ENCODE measurements around the gene QRSL1. TPM values are rescaled to one million over a fixed set of nuclear protein-coding genes. Genes with fewer than 3 reads are reported as not detected.
A peak's percentile ranks its signal among the peaks of the same experiment; 100 is the strongest.

Gene QRSL1
- total and polyA plus RNA-seq, 2 experiments from 2014 or later = 7.8 to 9.7 TPM

DNA sequence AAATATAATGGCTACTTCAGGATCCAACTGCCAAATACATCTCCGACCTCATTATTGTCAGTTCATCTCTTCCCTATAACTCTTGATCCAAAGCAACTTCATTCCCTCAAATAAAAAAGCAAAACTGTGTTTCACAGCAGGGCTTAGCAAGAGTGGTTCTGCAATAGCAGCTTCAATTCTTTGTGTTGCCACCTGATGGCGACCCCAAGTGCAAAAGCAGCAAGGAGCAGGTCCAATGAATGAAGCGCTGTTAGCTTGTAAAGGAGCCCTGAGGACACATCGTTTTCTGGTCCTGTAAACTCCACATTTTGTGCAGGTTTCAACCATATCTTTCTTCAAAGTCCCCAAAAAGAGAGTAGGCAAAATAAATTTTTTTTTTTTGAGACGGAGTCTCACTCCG lies 19.7 kb upstream of the QRSL1 start:
- H3F3A ChIP-seq (ENCODE audit: insufficient read depth) = no peaks in the 10 kb centered on the region
- H3K4me2 ChIP-seq (ENCODE audit: unreplicated experiment) = no peak overlapping the region
- H2AFZ ChIP-seq = no peak overlapping the region
- no peaks in the 10 kb centered on the region for H4K20me1 ChIP-seq (ENCODE audit: insufficient read depth)
- H3K9me2 ChIP-seq (ENCODE audit: insufficient read depth) = no peaks in the 10 kb centered on the region
- H3K4me3 ChIP-seq = no peak overlapping the region
- in situ Hi-C loops (cut with MboI) = no loop called here
- no peak overlapping the region for H3K27ac ChIP-seq
- WGBS, 2 experiments (ENCODE audit: low coverage in 1 of 2, low lambda C conversion rate in 2 of 2, missing lambda C conversion rate in 2 of 2) = 77 to 81% methylated on average over 6 of the region's 6 CpGs
- peak; percentile 32 for DNase-seq
- no peaks in the 10 kb centered on the region for H3K27me3 ChIP-seq (replicated peaks; ENCODE audit: insufficient read depth)
- no peaks in the 10 kb centered on the region for H3K36me3 ChIP-seq (ENCODE audit: low read depth)
- no peaks in the 10 kb centered on the region for H3K9me3 ChIP-seq (ENCODE audit: low read depth)
- H3K4me1 ChIP-seq (ENCODE audit: insufficient read depth) = no peaks in the 10 kb centered on the region
- no peak for TF ChIP-seq EZH2phosphoT487 (IDR thresholded peaks at IDR 0.05; ENCODE audit: insufficient read depth, low read depth)
- no peak for TF ChIP-seq EZH2 (IDR thresholded peaks at IDR 0.05; ENCODE audit: insufficient read depth, poor library complexity, severe bottlenecking)
- no peaks in the 10 kb centered on the region for H3K79me2 ChIP-seq (ENCODE audit: insufficient read depth)
- H3K9ac ChIP-seq = no peak overlapping the region

DNA sequence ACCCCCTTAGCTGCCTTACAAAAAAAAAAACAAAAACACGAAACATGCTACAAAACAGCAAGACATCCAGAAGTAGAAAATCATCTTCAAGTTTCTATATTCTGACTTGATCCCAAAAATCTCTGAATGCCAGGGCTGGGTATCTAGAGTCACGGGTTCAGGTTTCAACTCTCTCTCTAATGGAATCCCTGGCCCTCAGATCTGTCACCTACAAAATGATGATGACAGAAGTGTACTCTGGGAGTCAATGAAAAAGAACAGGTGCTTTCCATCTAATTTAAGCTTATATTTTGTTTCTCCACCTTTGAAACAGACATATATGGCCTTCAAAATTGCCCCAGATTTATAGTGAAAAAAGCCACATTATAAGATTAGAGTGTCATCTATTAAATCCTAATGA lies 18.3 kb upstream of the QRSL1 start:
- H3K4me3 ChIP-seq = no peak overlapping the region
- H3K9me2 ChIP-seq (ENCODE audit: insufficient read depth) = no peaks in the 10 kb centered on the region
- no peaks in the 10 kb centered on the region for H3F3A ChIP-seq (ENCODE audit: insufficient read depth)
- no peaks in the 10 kb centered on the region for H4K20me1 ChIP-seq (ENCODE audit: insufficient read depth)
- TF ChIP-seq EZH2phosphoT487 (IDR thresholded peaks at IDR 0.05; ENCODE audit: insufficient read depth, low read depth) (no peak), EZH2 (IDR thresholded peaks at IDR 0.05; ENCODE audit: insufficient read depth, poor library complexity, severe bottlenecking) (no peak)
- 97 to 98% methylated on average over 2 of the region's 2 CpGs for WGBS, 2 experiments (ENCODE audit: low coverage in 1 of 2, low lambda C conversion rate in 2 of 2, missing lambda C conversion rate in 2 of 2)
- no peak overlapping the region for H3K27ac ChIP-seq
- H3K9ac ChIP-seq = no peak overlapping the region
- DNase-seq = no peak
- no peaks in the 10 kb centered on the region for H3K36me3 ChIP-seq (ENCODE audit: low read depth)
- H3K4me2 ChIP-seq (ENCODE audit: unreplicated experiment) = no peak overlapping the region
- H3K9me3 ChIP-seq (ENCODE audit: low read depth) = no peaks in the 10 kb centered on the region
- no peaks in the 10 kb centered on the region for H3K27me3 ChIP-seq (replicated peaks; ENCODE audit: insufficient read depth)
- H2AFZ ChIP-seq = no peak overlapping the region
- no peaks in the 10 kb centered on the region for H3K4me1 ChIP-seq (ENCODE audit: insufficient read depth)
- in situ Hi-C loops (cut with MboI) = no loop called here
- no peaks in the 10 kb centered on the region for H3K79me2 ChIP-seq (ENCODE audit: insufficient read depth)

DNA sequence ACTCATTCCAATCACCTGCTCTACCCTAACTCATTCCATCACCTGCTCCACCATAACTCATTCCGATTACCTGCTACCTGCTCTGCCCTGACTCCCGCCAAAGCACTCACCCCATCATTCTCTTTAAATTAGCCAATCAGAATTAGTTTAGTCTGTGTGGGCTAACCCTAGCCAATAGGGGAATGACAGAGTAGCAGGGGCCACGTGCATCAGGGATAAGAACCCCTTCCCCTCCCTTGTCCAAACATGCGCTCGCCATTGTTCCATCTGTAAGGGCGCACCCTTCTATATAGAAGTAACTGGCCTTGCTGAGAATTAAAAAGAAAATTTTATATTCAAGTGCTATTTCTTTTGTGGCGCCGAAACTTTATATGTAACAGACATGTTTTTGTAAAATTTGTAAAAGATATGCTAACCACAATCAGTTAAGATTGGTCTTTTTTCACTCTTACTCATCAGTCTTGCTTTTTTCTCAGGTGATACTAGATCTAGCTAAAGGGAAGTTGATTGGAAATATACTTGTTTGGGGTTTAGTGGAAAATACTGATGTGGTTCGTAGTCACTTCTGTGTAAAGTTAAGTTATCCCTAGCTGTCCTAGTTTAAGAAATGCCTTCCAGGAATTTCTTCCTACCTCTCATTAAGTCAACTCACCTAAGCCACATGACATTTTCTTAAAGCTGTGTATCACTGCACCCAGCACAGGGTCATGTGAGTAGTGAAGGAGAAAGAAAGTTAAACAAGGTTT lies 16.5 kb upstream of the QRSL1 start:
- Histone ChIP-seq H3K79me2 (ENCODE audit: insufficient read depth) (no peaks in the 10 kb centered on the region), H4K20me1 (ENCODE audit: insufficient read depth) (no peaks in the 10 kb centered on the region), H3K36me3 (ENCODE audit: low read depth) (no peaks in the 10 kb centered on the region), H3K9me2 (ENCODE audit: insufficient read depth) (no peaks in the 10 kb centered on the region), H3K9me3 (ENCODE audit: low read depth) (no peaks in the 10 kb centered on the region), H2AFZ (no peak overlapping the region), H3K27me3 (replicated peaks; ENCODE audit: insufficient read depth) (no peaks in the 10 kb centered on the region), H3K4me1 (ENCODE audit: insufficient read depth) (no peaks in the 10 kb centered on the region), H3K27ac (no peak overlapping the region), H3K9ac (no peak overlapping the region), H3F3A (ENCODE audit: insufficient read depth) (no peaks in the 10 kb centered on the region), H3K4me3 (no peak overlapping the region), H3K4me2 (ENCODE audit: unreplicated experiment) (no peak overlapping the region)
- no peak for DNase-seq
- WGBS, 2 experiments (ENCODE audit: low coverage in 1 of 2, low lambda C conversion rate in 2 of 2, missing lambda C conversion rate in 2 of 2) = 98% methylated on average over 9 of the region's 9 CpGs
- in situ Hi-C loops (cut with MboI) = no loop called here
- no peak for TF ChIP-seq EZH2 (IDR thresholded peaks at IDR 0.05; ENCODE audit: insufficient read depth, poor library complexity, severe bottlenecking)
- TF ChIP-seq EZH2phosphoT487 (IDR thresholded peaks at IDR 0.05; ENCODE audit: insufficient read depth, low read depth) = no peak

- no peaks in the 10 kb centered on the region for H3K36me3 ChIP-seq (ENCODE audit: low read depth)
- H3K9me3 ChIP-seq (ENCODE audit: low read depth) = no peaks in the 10 kb centered on the region
- no peaks in the 10 kb centered on the region for H3K27me3 ChIP-seq (replicated peaks; ENCODE audit: insufficient read depth)
- no peak overlapping the region for H3K27ac ChIP-seq
- in situ Hi-C loops (cut with MboI) = no loop called here
- no peaks in the 10 kb centered on the region for H3K9me2 ChIP-seq (ENCODE audit: insufficient read depth)
- no peaks in the 10 kb centered on the region for H3K79me2 ChIP-seq (ENCODE audit: insufficient read depth)
- H3F3A ChIP-seq (ENCODE audit: insufficient read depth) = no peaks in the 10 kb centered on the region
- H3K4me2 ChIP-seq (ENCODE audit: unreplicated experiment) = no peak overlapping the region
- DNase-seq = no peak
- no peak overlapping the region for H2AFZ ChIP-seq
- no peaks in the 10 kb centered on the region for H3K4me1 ChIP-seq (ENCODE audit: insufficient read depth)
- no peak overlapping the region for H3K4me3 ChIP-seq
- H3K9ac ChIP-seq = no peak overlapping the region
- 90 to 95% methylated on average over 1 of the region's 1 CpG for WGBS, 2 experiments (ENCODE audit: low coverage in 1 of 2, low lambda C conversion rate in 2 of 2, missing lambda C conversion rate in 2 of 2)
- H4K20me1 ChIP-seq (ENCODE audit: insufficient read depth) = no peaks in the 10 kb centered on the region
- TF ChIP-seq EZH2 (IDR thresholded peaks at IDR 0.05; ENCODE audit: insufficient read depth, poor library complexity, severe bottlenecking) = no peak
- TF ChIP-seq EZH2phosphoT487 (IDR thresholded peaks at IDR 0.05; ENCODE audit: insufficient read depth, low read depth) = no peak
Measured at GRCh38 chr6:106613590-106613989, 15.8 kb upstream of the QRSL1 start.

All from GM23248 (cell line).